KMS-11 (cell line): Measurements from ENCODE around the gene FAM193A.

ENCODE experiments used
- H2AFZ ChIP-seq: fragments of 200-600 bp; sonication (generic); 2 replicates; pipeline ENCODE4 v1.6.1; 2016; ENCODE audit warnings: antibody characterized with exemption, mixed run types, low read depth
- H3K27ac ChIP-seq: fragments of 200-600 bp; sonication (generic); 2 replicates; pipeline ENCODE4 v1.6.1; 2016; ENCODE audit warnings: mild to moderate bottlenecking, mixed run types
- H3K27me3 ChIP-seq: fragments of 200-600 bp; sonication (generic); 2 replicates; pipeline ENCODE4 v1.6.1; 2017; ENCODE audit warnings: mild to moderate bottlenecking, low read depth, mixed run types, moderate library complexity; ENCODE audit not compliant: insufficient read depth
- H3K36me3 ChIP-seq: fragments of 200-600 bp; sonication (generic); 2 replicates; pipeline ENCODE4 v1.6.1; 2017; ENCODE audit warnings: mild to moderate bottlenecking, mixed run types; ENCODE audit not compliant: insufficient read depth
- H3K4me1 ChIP-seq: fragments of 200-600 bp; sonication (generic); 2 replicates; pipeline ENCODE4 v1.6.1; 2016; ENCODE audit warnings: mild to moderate bottlenecking, low read depth, mixed run types; ENCODE audit not compliant: poor library complexity, severe bottlenecking
- H3K4me2 ChIP-seq: fragments of 200-600 bp; sonication (generic); 2 replicates; pipeline ENCODE4 v1.7.0; 2016; ENCODE audit warnings: mild to moderate bottlenecking, mixed run types
- H3K4me3 ChIP-seq: fragments of 200-600 bp; sonication (generic); IDR thresholded peaks from 2 replicates; pipeline ENCODE4 v1.6.1; 2017; ENCODE audit warnings: low read depth, low read length, mixed read lengths; ENCODE audit not compliant: insufficient read depth
- H3K79me2 ChIP-seq: fragments of 200-600 bp; sonication (generic); 2 replicates; pipeline ENCODE4 v1.6.1; 2016; ENCODE audit warnings: low read depth, mixed run types; ENCODE audit not compliant: insufficient read depth
- H3K9ac ChIP-seq: fragments of 200-600 bp; sonication (generic); 2 replicates; pipeline ENCODE4 v1.6.1; 2016; ENCODE audit warnings: mild to moderate bottlenecking, mixed run types
- H4K20me1 ChIP-seq: fragments of 200-600 bp; sonication (generic); 2 replicates; pipeline ENCODE4 v1.6.1; 2016; ENCODE audit warnings: mild to moderate bottlenecking, mixed run types; ENCODE audit not compliant: insufficient read depth
- TF ChIP-seq, protein P1 (sequence below): fragments of 200-600 bp; sonication (generic); conservative IDR thresholded peaks from 2 replicates; pipeline ENCODE4 v1.6.1; 2017; ENCODE audit warnings: low read depth, mild to moderate bottlenecking, antibody characterized with exemption, low read length, moderate library complexity, mixed read lengths

FAM193A gene

DNA sequence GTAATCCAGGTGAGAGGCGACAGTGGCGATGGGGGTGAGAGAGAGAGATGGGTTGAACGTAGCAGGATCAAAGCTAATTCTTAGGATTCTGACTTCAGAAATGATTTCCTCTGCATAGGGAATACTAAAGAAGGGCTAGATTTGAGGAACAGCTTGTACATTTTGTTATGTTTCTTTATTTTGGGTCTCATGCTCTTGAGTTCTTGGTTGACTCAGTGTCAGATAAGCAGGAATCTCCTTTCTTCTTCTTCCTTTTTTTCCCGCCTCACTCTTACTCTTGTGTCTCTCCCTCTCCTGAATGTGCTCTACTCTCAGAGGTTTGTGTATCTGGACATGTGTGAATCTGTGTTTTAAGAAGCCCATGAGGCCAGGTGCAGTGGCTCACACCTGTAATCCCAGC is 36.4 kb downstream of the FAM193A start:
- Histone ChIP-seq H4K20me1 (no peaks in the 10 kb centered on the region), H3K9ac (no peak overlapping the region), H3K4me2 (no peak overlapping the region), H3K36me3 (no peaks in the 10 kb centered on the region), H3K27ac (no peak overlapping the region), H2AFZ (no peak overlapping the region), H3K27me3 (no peaks in the 10 kb centered on the region), H3K79me2 (peaks cover 17% of the 10 kb centered on the region), H3K4me1 (peaks cover 12% of the 10 kb centered on the region), H3K4me3 (no peak overlapping the region)
- TF ChIP-seq, protein P1, sequence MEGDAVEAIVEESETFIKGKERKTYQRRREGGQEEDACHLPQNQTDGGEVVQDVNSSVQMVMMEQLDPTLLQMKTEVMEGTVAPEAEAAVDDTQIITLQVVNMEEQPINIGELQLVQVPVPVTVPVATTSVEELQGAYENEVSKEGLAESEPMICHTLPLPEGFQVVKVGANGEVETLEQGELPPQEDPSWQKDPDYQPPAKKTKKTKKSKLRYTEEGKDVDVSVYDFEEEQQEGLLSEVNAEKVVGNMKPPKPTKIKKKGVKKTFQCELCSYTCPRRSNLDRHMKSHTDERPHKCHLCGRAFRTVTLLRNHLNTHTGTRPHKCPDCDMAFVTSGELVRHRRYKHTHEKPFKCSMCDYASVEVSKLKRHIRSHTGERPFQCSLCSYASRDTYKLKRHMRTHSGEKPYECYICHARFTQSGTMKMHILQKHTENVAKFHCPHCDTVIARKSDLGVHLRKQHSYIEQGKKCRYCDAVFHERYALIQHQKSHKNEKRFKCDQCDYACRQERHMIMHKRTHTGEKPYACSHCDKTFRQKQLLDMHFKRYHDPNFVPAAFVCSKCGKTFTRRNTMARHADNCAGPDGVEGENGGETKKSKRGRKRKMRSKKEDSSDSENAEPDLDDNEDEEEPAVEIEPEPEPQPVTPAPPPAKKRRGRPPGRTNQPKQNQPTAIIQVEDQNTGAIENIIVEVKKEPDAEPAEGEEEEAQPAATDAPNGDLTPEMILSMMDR = no peak

GRCh38 chr4:2574009-2574408 is 37.6 kb downstream of the FAM193A start:
- Histone ChIP-seq H3K27ac (no peak overlapping the region), H2AFZ (no peak overlapping the region), H3K79me2 (peaks cover 17% of the 10 kb centered on the region), H3K4me1 (peaks cover 12% of the 10 kb centered on the region), H3K4me3 (no peak overlapping the region), H3K9ac (no peak overlapping the region), H3K27me3 (no peaks in the 10 kb centered on the region), H3K36me3 (no peaks in the 10 kb centered on the region), H3K4me2 (no peak overlapping the region), H4K20me1 (no peaks in the 10 kb centered on the region)
- TF ChIP-seq, protein P1 = no peak

DNA sequence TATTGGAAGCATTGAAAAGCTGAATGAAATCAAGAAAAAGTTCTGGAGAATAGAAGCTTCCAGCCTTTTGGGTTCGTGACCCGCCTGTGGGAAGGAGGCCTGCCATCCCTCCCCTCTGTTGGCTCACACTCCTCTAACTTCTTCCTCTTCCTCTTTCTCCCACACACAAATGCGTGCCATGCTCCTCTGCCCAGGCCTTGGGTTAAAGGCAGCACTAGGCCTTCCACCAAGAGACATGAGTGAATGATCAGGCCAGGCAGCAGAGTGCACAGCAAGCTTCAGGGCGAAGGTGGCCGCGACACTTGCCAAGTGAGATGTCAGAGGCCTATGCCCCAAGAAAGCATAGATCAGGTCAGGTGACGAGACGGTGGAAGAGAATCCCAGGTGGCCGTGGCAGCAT is 38.4 kb downstream of the FAM193A start:
- Histone ChIP-seq H3K4me2 (no peak overlapping the region), H3K4me3 (no peak overlapping the region), H3K36me3 (no peaks in the 10 kb centered on the region), H2AFZ (no peak overlapping the region), H3K27me3 (no peaks in the 10 kb centered on the region), H3K79me2 (peaks cover 17% of the 10 kb centered on the region), H3K27ac (no peak overlapping the region), H4K20me1 (no peaks in the 10 kb centered on the region), H3K4me1 (peaks cover 5% of the 10 kb centered on the region), H3K9ac (no peak overlapping the region)
- TF ChIP-seq, protein P1 = no peak

DNA sequence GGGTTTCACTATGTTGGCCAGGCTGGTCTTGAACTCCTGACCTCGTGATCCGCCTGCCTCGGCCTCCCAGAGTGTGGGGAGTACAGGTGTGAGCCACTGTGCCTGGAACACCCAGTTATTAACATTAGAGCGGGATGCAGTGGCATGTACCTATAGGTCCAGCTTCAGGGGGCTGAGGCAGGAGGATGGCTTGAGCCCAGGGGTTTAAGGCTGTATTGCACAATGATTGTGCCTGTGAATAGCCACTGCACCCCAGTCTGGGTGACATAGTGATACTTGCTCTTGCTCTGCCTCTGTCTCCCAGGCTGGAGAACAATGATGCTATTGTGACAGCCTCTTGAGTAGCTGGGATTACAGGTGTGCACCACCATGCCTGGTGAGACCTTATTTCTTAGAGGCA is 39.8 kb downstream of the FAM193A start:
- H3K36me3 ChIP-seq = no peaks in the 10 kb centered on the region
- H3K27me3 ChIP-seq = no peaks in the 10 kb centered on the region
- no peak overlapping the region for H3K27ac ChIP-seq
- H2AFZ ChIP-seq = no peak overlapping the region
- H3K4me3 ChIP-seq = no peak overlapping the region
- no peak overlapping the region for H3K4me2 ChIP-seq
- TF ChIP-seq, protein P1 = no peak
- H3K79me2 ChIP-seq = peaks cover 12% of the 10 kb centered on the region
- no peaks in the 10 kb centered on the region for H3K4me1 ChIP-seq
- no peaks in the 10 kb centered on the region for H4K20me1 ChIP-seq
- no peak overlapping the region for H3K9ac ChIP-seq

GRCh38 chr4:2578106-2578505 is 41.7 kb downstream of the FAM193A start:
- H3K4me2 ChIP-seq = no peak overlapping the region
- H3K79me2 ChIP-seq = peaks cover 23% of the 10 kb centered on the region
- no peaks in the 10 kb centered on the region for H3K27me3 ChIP-seq
- H3K4me3 ChIP-seq = no peak overlapping the region
- H3K4me1 ChIP-seq = no peaks in the 10 kb centered on the region
- H2AFZ ChIP-seq = no peak overlapping the region
- no peaks in the 10 kb centered on the region for H3K36me3 ChIP-seq
- TF ChIP-seq, protein P1 = no peak
- no peak overlapping the region for H3K9ac ChIP-seq
- no peaks in the 10 kb centered on the region for H4K20me1 ChIP-seq
- H3K27ac ChIP-seq = no peak overlapping the region
